GM21717 (cell line): ENCODE measurements around the gene LRTM2.

Source experiments
- ATAC-seq: cut with Tn5 transposase; IDR thresholded peaks from one replicate; pipeline ENCODE4 v1.9.1; 2021; ENCODE audit warnings: mild to moderate bottlenecking, moderate library complexity; ENCODE audit not compliant: unreplicated experiment

Gene LRTM2

GRCh38 chr12:1797991-1798640, 22.2 kb upstream of the LRTM2 start:
- ATAC-seq, result no peak

GRCh38 chr12:1798641-1799020, 21.7 kb upstream of the LRTM2 start:
- no peak for ATAC-seq

GRCh38 chr12:1799051-1799881, 21.1 kb upstream of the LRTM2 start:
- no peak for ATAC-seq

- ATAC-seq, result no peak
Measured at GRCh38 chr12:1799882-1800400, 20.4 kb upstream of the LRTM2 start.

- no peak for ATAC-seq
Measured at GRCh38 chr12:1800401-1801302, 19.7 kb upstream of the LRTM2 start.

GRCh38 chr12:1801303-1801975, 18.9 kb upstream of the LRTM2 start:
- ATAC-seq, result no peak

GRCh38 chr12:1803736-1804135, 16.6 kb upstream of the LRTM2 start:
- no peak for ATAC-seq

- peak; percentile 72 for ATAC-seq
Measured at GRCh38 chr12:1804545-1805332, 15.6 kb upstream of the LRTM2 start.

- no peak for ATAC-seq
Measured at GRCh38 chr12:1805441-1806081, 14.8 kb upstream of the LRTM2 start.

GRCh38 chr12:1806301-1807086, 13.9 kb upstream of the LRTM2 start:
- ATAC-seq, result no peak

- ATAC-seq, result no peak
Measured at GRCh38 chr12:1807087-1807860, 13.1 kb upstream of the LRTM2 start.

GRCh38 chr12:1808036-1808797, 12.1 kb upstream of the LRTM2 start:
- no peak for ATAC-seq

GRCh38 chr12:1808798-1809480, 11.4 kb upstream of the LRTM2 start:
- ATAC-seq, result no peak

- no peak for ATAC-seq
Measured at GRCh38 chr12:1809591-1810190, 10.7 kb upstream of the LRTM2 start.

- no peak for ATAC-seq
Measured at GRCh38 chr12:1810201-1810930, 10.0 kb upstream of the LRTM2 start.

GRCh38 chr12:1810931-1811280, 9.5 kb upstream of the LRTM2 start:
- ATAC-seq, result no peak
